Fibroblast of upper back skin (primary cell): ENCODE results near the gene CDKN2B-AS1.

ENCODE experiments used
- DNase-seq: peaks from one replicate; pipeline ENCODE4 v3.0.0-alpha.2; 2013

CDKN2B-AS1 gene

DNA sequence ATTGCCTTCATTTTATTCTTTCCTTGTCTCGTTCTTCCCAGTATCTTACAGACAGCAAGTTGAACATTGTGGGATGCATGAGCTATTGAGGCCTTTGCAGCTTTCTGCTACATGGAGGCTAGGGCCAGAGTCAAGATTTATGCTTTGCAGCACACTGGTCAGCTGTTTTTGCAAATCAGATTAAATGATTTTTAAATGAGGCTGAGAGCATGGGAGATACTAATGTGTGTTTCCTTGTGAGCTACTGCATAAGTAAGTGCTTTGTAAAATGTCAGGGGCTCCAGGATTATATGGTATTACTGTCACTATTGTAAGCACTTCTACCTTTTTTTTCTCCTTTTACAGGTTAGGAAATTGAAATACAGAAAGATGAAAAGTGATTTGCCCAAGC, 125.6 kb downstream of the CDKN2B-AS1 start:
- DNase-seq: no peak

DNA sequence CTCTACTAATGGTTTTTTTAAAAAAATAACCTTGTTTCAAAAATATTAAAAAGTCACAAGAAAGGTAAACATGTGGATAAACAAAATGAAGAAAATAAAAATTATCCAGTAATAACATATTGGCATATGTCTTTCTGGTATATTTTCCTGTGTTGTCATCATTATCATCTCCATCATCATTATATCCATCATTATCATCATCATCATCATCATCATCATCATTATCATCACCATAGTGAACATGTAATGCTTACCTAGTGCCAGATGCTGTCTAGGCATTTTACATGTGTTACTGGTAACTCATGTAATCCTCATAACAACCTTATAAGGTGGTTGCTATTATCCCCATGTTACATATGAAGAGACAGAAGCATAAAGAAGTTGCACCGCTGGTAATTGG, 126.0 kb downstream of the CDKN2B-AS1 start:
- DNase-seq: no peak

DNA sequence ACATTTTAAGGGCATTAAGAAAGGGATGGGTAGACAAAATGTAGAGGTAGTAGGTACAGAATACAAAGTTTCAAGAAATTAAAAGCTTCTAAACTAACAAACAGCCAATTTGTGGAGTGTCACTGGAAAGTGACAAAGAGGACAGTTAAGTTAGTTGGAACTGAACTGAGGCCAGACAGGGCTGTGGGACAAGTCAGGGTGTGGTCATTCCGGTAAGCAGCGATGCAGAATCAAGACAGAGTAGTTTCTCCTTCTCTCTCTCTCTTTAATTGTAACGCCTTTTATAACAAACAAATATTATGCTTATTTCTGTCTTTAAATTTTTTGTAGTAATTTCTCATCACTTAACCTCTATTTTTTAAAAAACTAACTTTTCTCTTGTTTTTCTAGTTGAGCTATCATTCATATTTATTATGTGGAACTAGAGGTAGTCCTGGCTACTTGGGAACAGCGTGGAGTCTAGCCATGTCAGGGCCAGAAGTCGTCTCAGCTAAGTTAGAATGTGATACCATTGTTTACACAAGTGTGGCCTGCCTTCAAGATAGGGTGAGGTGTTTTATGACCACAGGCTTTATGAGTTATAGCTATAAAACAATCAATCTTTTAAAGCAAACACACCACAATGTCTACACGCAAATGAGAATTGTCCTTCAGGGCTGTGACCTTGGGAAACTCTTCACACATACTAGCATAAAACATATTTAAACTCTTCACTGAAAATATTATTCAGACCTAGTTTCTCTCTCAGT, 129.8 kb downstream of the CDKN2B-AS1 start:
- peak; percentile 46 for DNase-seq

DNA sequence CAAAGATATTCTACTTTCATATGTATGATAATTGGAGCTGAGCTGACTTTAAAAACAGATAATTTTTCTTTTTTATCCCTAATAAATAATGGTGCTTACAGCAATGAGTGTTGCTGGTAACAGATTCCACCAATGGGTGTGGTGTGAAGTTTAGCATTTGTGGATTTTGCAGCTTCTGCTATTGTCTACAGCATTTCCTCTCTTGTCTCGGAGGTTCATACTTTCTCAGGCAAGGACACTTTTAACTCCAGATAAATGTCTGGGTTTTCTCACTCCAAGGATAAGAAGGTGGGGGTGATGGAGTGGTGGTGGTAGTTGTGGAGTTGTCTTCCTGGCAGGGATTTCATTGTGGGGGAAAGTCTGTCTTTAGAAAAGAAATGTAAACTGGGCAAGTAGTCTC, 134.5 kb downstream of the CDKN2B-AS1 start:
- peak; percentile 61 for DNase-seq

DNA sequence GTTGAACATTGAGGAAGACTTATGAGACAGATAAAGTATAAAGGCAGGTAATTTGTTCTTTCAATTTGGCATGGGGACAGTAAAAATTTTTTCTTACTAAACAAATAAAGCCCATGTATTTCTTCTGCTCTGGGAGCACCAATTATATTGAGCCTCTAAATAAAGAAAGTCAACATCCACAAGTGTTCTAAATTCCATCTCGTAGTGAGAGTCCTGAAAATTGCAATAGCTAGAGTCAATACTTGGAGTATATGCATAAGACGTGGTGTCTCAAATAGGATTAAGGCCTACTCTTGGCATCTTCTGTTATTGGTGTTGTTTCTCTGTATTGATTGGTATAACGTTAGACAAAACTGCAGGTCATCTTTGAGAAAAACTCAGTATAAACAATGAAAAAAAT, 135.0 kb downstream of the CDKN2B-AS1 start:
- DNase-seq: no peak

DNA sequence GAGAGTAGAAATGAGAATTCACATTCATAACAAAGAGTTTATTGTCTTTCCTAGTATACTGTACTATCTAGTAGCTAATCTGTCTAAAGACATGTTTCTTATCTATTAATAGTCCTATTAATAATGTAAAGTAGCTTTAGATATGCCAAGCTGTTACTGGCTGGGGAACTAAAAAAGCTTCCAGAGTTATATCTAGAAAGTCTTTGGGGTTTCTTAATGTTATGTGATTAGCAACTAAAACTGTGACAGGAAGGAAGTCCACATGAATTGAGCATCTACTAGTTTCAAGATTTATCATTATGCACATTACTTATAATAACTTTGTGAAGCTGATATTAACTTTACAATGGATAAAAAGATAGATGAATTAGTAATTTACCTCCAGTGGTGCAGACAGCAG, 137.2 kb downstream of the CDKN2B-AS1 start:
- no peak for DNase-seq

DNA sequence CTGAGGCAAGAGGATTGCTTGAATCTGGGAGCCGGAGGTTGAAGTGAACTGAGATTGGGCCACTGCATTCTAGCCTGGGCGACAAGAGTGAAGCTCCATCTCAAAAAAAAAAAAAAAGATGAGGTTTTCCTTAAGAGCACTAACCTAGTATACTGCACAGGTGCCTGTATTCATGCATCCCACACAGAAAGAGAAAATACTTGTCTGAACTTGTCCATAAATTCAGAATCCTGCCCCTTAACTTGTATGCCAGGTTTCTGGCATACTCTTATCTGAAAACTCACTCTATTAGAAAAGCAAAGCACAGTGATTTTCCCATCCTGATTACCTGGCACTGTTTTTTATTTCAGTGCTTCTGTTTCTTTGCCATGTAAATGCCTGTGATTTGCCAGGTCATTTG, 139.8 kb downstream of the CDKN2B-AS1 start:
- no peak for DNase-seq

DNA sequence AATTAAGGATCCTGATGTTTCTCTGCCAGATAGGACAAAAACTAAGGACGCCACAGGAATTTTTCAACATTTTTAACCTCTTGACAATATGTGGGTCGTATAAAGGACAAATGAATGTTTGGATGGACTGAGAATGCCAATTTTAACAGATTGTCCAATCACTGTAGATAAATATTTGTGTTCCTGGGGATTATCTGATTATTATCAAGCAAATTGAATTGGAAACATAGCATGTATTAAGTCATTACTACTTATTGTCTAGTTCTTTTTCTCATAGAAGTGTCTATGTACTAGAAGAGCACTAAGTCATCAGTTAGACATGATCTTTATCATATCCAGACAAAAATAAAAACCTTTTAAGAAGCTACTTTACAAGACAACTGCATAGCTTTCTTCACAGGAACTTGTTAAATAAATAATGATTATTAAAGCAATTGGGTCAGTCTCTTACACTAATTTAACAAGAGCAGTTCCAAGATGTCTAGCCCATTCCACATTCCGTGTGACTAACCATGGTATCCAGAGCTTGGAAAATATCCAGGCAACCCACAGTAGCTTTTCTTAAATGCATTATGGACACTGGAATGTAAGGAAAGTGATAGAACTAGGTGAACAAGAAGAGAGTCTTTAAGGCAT, 142.0 kb downstream of the CDKN2B-AS1 start:
- peak; percentile 98 for DNase-seq

DNA sequence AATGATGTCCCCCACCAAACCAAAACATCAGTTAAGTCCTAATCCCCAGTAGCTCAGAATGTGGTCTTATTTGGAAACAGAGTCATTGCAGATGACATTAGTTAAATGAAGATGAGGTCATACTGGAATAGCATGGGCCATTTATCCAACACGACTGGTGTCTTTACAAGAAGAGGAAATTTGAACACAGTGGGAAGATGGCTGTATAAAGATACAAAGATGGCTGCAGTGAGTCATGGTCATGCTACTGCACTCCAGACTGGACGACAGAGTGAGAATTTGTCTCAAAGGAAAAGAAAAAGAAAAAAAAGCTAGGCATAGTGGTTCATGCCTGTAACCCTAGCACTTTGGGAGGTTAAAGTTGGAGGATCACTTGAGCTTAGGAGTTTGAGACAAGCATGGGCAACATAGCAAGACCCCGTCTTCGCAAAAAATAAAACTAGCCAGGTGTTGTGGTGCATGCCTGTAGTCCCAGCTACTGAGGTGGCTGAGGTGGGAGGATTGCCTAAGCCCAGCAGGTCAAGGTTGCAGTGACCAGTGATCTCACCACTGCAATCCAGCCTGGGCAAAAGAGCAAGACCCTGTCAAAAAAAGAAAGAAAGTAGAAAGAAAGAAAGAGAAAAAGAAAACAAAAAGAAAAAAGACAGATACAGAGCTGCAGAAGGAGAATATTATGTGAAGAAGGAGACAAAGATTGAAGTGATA, 144.5 kb downstream of the CDKN2B-AS1 start:
- no peak for DNase-seq

DNA sequence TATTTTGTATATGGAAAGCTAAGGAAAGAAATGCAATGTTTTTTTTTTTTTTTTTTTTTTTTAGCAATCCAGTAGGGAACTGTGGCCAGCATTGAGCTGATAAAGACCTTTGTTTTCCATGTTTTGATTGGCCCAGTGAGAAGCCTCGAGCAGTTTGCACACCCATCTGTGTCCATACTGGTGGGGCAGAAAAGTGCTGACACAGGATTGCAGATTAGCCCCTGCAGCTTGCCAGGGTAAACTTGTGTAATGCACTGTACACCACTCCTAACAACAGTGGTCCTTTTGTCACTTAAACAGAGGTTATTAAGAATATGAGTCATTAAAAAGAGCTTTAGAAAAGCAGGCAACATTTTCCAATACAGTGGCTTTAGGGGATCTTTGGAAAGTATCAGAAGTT, 147.3 kb downstream of the CDKN2B-AS1 start:
- DNase-seq: no peak

DNA sequence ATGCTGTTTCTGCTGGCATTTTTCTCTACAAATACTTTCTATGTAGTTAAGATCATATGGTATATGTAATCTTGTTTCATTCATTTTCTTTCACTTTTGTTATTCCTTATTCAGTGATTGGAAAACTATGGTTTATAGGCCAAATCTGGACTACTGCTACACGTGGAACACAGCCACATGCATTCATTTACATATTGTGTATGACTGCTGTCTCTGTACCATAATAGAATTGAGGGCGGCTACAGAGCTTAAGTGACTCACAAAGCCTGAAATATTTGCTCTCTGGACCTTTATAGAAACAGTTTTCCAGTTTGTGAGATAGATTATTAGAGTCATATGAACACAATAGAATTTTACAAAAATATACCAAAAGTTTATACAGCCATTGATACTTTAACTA, 148.1 kb downstream of the CDKN2B-AS1 start:
- DNase-seq: peak; percentile 47

DNA sequence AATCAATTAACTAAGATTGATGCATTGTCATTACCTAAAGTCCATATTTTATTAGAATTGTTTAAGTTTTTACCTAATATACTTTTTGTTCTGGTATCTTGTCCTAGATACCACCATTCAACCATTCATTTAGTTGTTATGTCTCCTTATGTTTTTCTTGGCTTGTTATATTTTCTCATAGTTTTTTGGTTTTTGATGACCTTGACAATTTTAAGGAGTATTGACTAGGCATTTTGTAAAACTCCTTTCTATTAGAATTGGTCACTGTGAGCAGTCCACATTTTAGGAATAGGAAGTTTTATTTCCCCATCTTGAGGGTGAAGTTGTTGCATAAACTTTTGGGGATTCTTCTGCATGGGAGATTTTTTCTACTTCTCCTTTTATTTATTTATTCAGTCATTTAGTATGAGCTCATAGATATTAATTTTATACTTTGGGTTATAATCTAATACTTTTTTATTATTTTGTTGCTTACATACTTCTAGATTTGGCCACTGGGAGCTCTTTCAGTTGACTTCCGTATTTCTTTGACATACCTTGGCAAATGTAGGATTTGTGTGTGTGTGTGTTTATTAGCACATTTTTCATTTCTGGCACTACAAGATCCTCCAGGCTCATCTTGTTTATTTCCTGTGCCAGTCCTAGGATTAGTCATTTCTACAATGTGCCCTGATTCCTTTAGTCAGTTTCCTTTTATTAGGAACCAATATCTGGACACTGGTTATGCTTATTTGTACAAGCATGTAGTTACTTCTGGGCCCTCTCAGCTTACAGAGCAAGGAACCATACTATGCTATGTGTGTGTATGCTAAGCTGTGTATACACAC, 149.4 kb downstream of the CDKN2B-AS1 start:
- DNase-seq: no peak

DNA sequence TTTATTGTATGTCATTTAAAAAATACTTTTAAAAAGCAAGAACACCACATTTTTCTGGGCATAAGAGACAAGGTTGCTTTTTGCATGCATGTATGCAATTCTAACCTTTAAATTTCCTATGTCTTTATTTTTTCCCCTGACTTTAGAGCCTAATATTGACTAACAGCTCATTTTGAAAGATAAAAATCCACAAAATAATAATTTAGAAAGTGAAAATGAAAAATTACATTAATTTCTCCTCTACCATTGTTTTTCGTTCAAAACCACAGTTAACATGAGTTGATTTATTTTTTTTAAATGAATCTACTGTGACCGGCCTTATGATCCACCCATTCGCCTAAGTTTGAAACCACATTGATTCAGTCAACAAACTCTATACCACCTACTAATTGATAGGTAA, 152.0 kb downstream of the CDKN2B-AS1 start:
- DNase-seq: no peak

DNA sequence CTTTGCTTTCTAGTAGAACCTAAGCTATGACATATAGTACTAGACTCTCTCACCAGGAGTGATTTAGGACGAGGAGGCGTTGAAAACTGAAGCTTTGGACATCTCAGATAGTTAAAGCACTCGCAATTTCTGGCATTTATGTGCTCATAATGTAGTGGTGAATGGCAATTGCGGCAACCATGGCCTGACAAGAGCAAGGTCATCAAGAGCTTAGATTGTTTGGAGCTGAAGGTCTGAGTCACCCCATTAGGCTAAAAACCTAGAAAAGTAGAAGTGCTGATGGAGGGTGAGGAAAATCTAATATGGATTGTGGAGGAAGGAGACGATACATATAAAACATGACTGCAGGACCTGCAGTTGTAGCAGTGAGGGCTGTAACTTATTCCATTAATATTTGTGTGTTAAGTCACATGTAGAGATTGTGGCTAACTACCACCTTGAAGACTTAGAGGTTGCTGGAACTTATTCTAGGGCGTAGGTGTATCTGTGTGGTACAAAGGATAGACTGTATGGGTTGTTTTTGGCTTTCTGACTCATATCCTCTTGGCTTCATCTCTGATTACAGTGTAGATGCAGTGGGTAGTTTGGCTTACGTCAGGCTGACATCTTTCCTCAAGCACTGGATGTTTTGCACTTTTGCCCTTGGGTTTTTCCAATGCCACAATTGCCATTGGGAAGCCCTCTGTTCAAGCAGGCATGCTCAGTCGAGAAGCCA, 153.4 kb downstream of the CDKN2B-AS1 start:
- peak; percentile 52 for DNase-seq

DNA sequence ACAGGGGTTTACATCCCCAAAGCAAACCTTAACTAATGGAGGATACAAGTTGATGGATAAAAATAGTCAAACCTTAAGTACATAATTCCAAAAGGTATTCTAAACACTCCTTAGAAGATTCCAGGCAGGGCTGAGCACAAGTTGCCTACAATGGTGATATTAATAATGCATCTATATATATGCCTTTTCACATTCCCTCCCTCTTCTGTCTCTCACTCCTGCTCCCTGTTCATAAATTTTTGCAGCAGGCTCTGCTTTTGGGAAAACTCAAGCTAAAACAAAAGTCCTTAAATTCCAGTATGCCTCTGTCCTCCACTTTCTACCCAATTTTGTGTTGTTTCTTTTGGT, 153.9 kb downstream of the CDKN2B-AS1 start:
- DNase-seq: no peak

DNA sequence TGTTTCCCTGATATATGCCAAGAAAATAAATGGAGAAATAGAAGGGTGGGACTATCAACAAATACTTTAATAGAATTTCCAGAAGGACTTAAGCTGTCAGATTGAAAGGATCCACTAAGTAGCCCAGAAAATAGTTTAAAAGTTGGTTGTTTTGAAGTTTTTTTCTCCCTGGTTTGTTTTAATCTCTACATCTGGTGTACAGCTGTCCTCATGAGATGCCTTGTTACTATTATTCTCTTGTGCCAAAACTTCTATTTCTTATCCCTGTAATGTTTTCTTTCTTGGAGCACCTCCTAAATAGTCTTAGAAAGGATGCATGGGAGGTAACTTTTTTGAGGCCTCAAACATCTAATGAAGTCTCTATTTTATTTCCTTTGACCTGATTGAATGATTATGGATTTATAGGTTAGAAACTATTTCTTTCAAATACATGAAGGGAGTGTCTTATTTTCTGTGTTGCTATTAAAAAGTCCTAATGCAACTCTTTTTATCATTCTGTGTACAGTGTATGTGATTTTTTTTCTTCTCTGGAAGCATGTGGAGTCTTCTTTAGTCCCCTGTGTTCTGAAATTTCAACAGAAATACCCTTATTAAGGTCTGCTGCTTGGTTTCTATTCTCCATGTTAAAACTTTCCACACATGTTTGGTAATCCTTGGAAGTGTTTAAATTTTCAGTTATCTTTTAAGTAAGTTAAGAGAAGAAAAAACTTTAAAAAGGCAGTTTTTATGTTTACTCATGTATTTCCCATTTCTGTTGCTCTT, 154.5 kb downstream of the CDKN2B-AS1 start:
- peak; percentile 44 for DNase-seq

DNA sequence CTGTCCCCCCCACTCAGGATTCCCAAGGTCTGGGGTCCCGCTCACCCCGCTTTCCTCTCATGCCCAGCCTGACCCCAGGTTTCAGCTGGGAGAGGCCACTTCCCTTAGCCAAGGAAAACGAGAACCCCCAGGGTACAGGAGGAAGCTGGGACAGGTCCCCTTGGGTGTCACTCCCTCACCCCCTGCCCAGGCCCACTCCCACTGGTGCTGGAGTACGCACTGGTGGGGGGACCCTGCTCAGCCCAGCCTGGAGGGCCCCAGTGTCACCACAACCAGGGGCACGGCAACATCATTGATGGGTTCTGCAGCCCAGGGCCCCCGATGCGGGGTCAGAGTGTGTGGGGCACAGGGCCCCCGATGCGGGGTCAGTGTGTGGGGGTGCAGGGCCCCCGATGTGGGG, 159.5 kb downstream of the CDKN2B-AS1 start:
- DNase-seq: no peak

DNA sequence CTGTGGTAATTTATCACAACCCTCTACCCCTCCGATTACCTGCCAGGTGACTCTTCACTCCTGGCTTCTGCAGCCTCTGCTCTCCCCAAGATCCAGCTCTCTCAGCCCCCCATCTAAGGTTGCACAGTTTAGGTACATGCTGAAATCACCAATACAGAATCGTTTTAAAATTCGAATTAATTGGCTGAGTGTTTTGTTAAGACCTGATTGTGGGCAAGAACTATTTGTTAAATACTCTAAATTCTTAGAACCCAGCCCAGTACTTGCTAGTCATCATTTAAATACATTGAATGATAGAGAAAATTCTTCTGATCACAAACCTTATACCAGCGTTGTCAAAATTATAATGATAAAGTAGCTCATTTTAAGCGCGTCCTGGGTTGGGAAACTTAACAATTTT, 162.0 kb downstream of the CDKN2B-AS1 start:
- no peak for DNase-seq

DNA sequence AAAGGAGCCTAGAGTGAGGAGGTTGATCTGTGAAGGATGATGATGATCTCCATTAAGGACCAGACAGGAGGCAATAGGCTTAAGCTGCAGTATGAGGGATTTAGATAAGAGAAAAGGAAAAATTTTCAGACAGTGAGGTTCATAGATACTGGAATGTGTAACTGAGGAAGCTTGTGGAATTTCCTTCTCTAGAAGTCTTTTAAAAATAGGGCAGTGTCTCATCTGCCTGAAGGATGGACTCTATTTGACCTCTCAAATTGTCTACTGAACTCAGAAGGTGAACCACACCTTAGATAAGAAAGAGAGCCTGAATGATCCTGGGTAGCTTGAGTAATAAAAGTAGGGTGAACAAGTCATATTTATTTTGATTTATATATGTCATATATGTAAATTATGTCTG, 162.7 kb downstream of the CDKN2B-AS1 start:
- peak; percentile 41 for DNase-seq

DNA sequence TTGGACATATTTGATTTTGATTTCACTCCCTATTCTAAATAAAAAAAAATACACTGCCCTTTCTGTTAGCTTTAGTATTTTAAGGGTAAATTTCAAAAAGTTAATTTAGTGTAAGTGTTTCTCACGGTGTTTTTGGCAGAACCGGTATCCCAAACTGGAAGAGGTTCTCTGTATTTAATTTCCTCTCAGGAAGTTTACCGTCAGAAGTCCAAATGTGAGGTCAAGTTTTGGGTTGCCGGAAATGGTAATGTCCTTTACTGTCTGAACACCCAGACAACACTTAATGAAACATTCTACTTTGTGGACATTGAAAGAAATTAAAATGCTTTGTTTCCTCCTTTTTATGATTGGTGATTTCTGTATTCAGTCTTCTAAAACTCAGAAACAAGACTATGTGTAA, 163.2 kb downstream of the CDKN2B-AS1 start:
- no peak for DNase-seq

DNA sequence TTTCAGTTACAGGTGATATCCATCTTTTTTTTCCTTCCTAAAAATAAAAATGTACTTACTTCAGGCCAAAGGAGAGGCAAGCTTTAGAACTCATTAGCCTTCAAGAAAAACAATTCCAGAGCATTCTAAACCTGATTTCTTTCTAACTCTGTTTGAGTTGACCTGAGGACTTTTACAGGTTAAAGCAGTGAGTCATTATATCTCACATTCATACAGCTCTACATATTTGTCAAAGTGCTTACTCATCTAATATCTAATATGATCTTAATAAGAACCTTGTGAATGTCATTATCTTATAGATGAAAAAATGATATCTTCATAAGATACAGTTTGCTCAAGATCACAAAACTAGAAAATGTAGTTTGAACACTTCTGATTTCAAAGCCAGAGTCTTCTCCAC, 163.7 kb downstream of the CDKN2B-AS1 start:
- DNase-seq: no peak

DNA sequence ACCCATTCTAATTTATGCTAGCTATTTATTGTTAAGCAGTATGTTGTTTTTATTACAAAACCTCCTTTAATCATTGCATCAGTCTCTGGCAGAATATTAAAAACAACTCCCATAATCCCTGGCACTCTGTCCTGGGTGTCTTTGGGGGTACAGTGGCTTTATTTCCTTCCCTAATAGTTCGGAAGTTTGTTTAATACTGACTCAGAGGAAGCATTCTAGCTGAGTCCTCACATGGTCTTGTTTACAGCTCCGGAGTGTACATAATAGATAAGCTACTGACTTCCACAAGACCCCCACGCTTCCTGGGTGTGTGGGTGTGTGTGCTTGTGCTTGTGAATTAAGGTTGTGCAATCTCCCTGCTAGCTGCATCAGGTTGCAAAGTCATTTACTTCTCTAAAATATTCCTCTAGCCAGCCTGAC, 164.3 kb downstream of the CDKN2B-AS1 start:
- no peak for DNase-seq
